ENCODE data around the gene ZNF8.
A peak's percentile ranks its signal among the peaks of the same experiment; 100 is the strongest.
"Not testable (repeated sequence)": the region's sequence is repeated elsewhere in the genome, so short reads cannot be mapped to it uniquely, and the experiment has no call there.

Gene ZNF8

GRCh38 chr19:58334691-58335249 is 56.0 kb downstream of the ZNF8 start:
- peaks cover 9% of the 10 kb centered on the region for H3K9me3 Mint-ChIP-seq
- peaks cover 15% of the 10 kb centered on the region for H3K4me1 Mint-ChIP-seq (ENCODE audit: low read depth)
- intact Hi-C loops (cut with micrococcal nuclease): no loop called here
- H3K27me3 Mint-ChIP-seq: no peaks in the 10 kb centered on the region
- no peak overlapping the region for H3K4me3 Mint-ChIP-seq
- H3K36me3 Mint-ChIP-seq (ENCODE audit: low read depth): peaks cover 56% of the 10 kb centered on the region
- H3K27ac Mint-ChIP-seq: no peak overlapping the region

GRCh38 chr19:58335630-58336029 is 56.9 kb downstream of the ZNF8 start:
- no peak overlapping the region for H3K4me3 Mint-ChIP-seq
- no peaks in the 10 kb centered on the region for H3K27me3 Mint-ChIP-seq
- peaks cover 65% of the 10 kb centered on the region for H3K36me3 Mint-ChIP-seq (ENCODE audit: low read depth)
- H3K9me3 Mint-ChIP-seq: peaks cover 9% of the 10 kb centered on the region
- no peak overlapping the region for H3K27ac Mint-ChIP-seq
- intact Hi-C loops (cut with micrococcal nuclease): no loop called here
- H3K4me1 Mint-ChIP-seq (ENCODE audit: low read depth): peaks cover 15% of the 10 kb centered on the region

- H3K4me3 Mint-ChIP-seq: no peak overlapping the region
- intact Hi-C loops (cut with micrococcal nuclease): no loop called here
- no peaks in the 10 kb centered on the region for H3K27me3 Mint-ChIP-seq
- H3K27ac Mint-ChIP-seq: no peak overlapping the region
- peaks cover 9% of the 10 kb centered on the region for H3K9me3 Mint-ChIP-seq
- H3K4me1 Mint-ChIP-seq (ENCODE audit: low read depth): peaks cover 15% of the 10 kb centered on the region
- peaks cover 71% of the 10 kb centered on the region for H3K36me3 Mint-ChIP-seq (ENCODE audit: low read depth)
Observed at GRCh38 chr19:58336216-58336615, 57.5 kb downstream of the ZNF8 start.

- intact Hi-C loops (cut with micrococcal nuclease): no loop called here
Observed at GRCh38 chr19:58336820-58337219, 58.1 kb downstream of the ZNF8 start.

GRCh38 chr19:58338336-58338735 is 59.6 kb downstream of the ZNF8 start:
- Mint-ChIP-seq H3K4me1 (ENCODE audit: low read depth) (peaks cover 14% of the 10 kb centered on the region), H3K27ac (no peak overlapping the region), H3K9me3 (peaks cover 9% of the 10 kb centered on the region), H3K36me3 (ENCODE audit: low read depth) (peaks cover 86% of the 10 kb centered on the region), H3K4me3 (no peak overlapping the region), H3K27me3 (no peaks in the 10 kb centered on the region)
- intact Hi-C loops (cut with micrococcal nuclease): no loop called here

More at GRCh38 chr19:58336820-58337219, 58.1 kb downstream of the ZNF8 start:
- peaks cover 9% of the 10 kb centered on the region for H3K9me3 Mint-ChIP-seq
- peaks cover 17% of the 10 kb centered on the region for H3K4me1 Mint-ChIP-seq (ENCODE audit: low read depth)
- H3K27me3 Mint-ChIP-seq: no peaks in the 10 kb centered on the region
- no peak overlapping the region for H3K4me3 Mint-ChIP-seq
- H3K36me3 Mint-ChIP-seq (ENCODE audit: low read depth): peaks cover 77% of the 10 kb centered on the region
- H3K27ac Mint-ChIP-seq: no peak overlapping the region

GRCh38 chr19:58338825-58339558 is 60.2 kb downstream of the ZNF8 start:
- Mint-ChIP-seq H3K4me1 (ENCODE audit: low read depth) (peaks cover 14% of the 10 kb centered on the region), H3K36me3 (ENCODE audit: low read depth) (peaks cover 83% of the 10 kb centered on the region), H3K4me3 (no peak overlapping the region), H3K27ac (no peak overlapping the region), H3K9me3 (peaks cover 9% of the 10 kb centered on the region), H3K27me3 (no peaks in the 10 kb centered on the region)
- intact Hi-C loops (cut with micrococcal nuclease): no loop called here

- intact Hi-C loops (cut with micrococcal nuclease): loop anchor here (10.0 kb wide), 1 partner anchor 59 kb away; the partner anchor contains the start of gene ZNF584
- H3K27ac Mint-ChIP-seq: no peak overlapping the region
- peaks cover 54% of the 10 kb centered on the region for H3K36me3 Mint-ChIP-seq (ENCODE audit: low read depth)
- peaks cover 31% of the 10 kb centered on the region for H3K4me1 Mint-ChIP-seq (ENCODE audit: low read depth)
- peaks cover 20% of the 10 kb centered on the region for H3K27me3 Mint-ChIP-seq
- H3K9me3 Mint-ChIP-seq: no peaks in the 10 kb centered on the region
- H3K4me3 Mint-ChIP-seq: peak overlapping the region; percentile 94
Observed at GRCh38 chr19:58345558-58345957, 66.8 kb downstream of the ZNF8 start.

- peaks cover 31% of the 10 kb centered on the region for H3K27me3 Mint-ChIP-seq
- H3K4me3 Mint-ChIP-seq: peak overlapping the region; percentile 94
- peaks cover 54% of the 10 kb centered on the region for H3K36me3 Mint-ChIP-seq (ENCODE audit: low read depth)
- peak overlapping the region; percentile 86 for H3K27ac Mint-ChIP-seq
- no peaks in the 10 kb centered on the region for H3K9me3 Mint-ChIP-seq
- intact Hi-C loops (cut with micrococcal nuclease): loop anchor here (10.0 kb wide), 1 partner anchor 58 kb away; the partner anchor contains the start of gene ZNF584
- H3K4me1 Mint-ChIP-seq (ENCODE audit: low read depth): peaks cover 25% of the 10 kb centered on the region
Observed at GRCh38 chr19:58346961-58347929, 68.5 kb downstream of the ZNF8 start.

GRCh38 chr19:58348080-58348479 is 69.3 kb downstream of the ZNF8 start:
- Mint-ChIP-seq H3K4me1 (ENCODE audit: low read depth) (peaks cover 24% of the 10 kb centered on the region), H3K27me3 (peaks cover 31% of the 10 kb centered on the region), H3K4me3 (peak overlapping the region; percentile 94), H3K27ac (peak overlapping the region; percentile 86), H3K36me3 (ENCODE audit: low read depth) (peaks cover 54% of the 10 kb centered on the region)
- not testable (repeated sequence) for H3K9me3 Mint-ChIP-seq
- intact Hi-C loops (cut with micrococcal nuclease): loop anchor here (10.0 kb wide), 1 partner anchor 57 kb away; the partner anchor contains the start of gene ZNF584

- Mint-ChIP-seq H3K4me3 (no peak overlapping the region), H3K27ac (no peak overlapping the region)
Observed at GRCh38 chr19:58349590-58349989, 70.8 kb downstream of the ZNF8 start.

GRCh38 chr19:58350001-58350861 is 71.5 kb downstream of the ZNF8 start:
- Mint-ChIP-seq H3K4me1 (ENCODE audit: low read depth) (peaks cover 24% of the 10 kb centered on the region), H3K27ac (no peak overlapping the region), H3K36me3 (ENCODE audit: low read depth) (peaks cover 62% of the 10 kb centered on the region), H3K27me3 (peaks cover 40% of the 10 kb centered on the region), H3K9me3 (no peaks in the 10 kb centered on the region), H3K4me3 (no peak overlapping the region)
- intact Hi-C loops (cut with micrococcal nuclease): no loop called here

More at GRCh38 chr19:58349590-58349989, 70.8 kb downstream of the ZNF8 start:
- Mint-ChIP-seq H3K4me1 (ENCODE audit: low read depth) (peaks cover 24% of the 10 kb centered on the region), H3K27me3 (peaks cover 36% of the 10 kb centered on the region), H3K36me3 (ENCODE audit: low read depth) (peaks cover 62% of the 10 kb centered on the region), H3K9me3 (no peaks in the 10 kb centered on the region)
- intact Hi-C loops (cut with micrococcal nuclease): loop anchor here (10.0 kb wide), 1 partner anchor 55 kb away; the partner anchor contains the start of gene ZNF584

- H3K27ac Mint-ChIP-seq: no peak overlapping the region
- intact Hi-C loops (cut with micrococcal nuclease): no loop called here
- H3K4me3 Mint-ChIP-seq: no peak overlapping the region
- peaks cover 56% of the 10 kb centered on the region for H3K36me3 Mint-ChIP-seq (ENCODE audit: low read depth)
- no peaks in the 10 kb centered on the region for H3K9me3 Mint-ChIP-seq
- peaks cover 44% of the 10 kb centered on the region for H3K27me3 Mint-ChIP-seq
- peaks cover 18% of the 10 kb centered on the region for H3K4me1 Mint-ChIP-seq (ENCODE audit: low read depth)
Observed at GRCh38 chr19:58350871-58351557, 72.3 kb downstream of the ZNF8 start.

- H3K9me3 Mint-ChIP-seq: no peaks in the 10 kb centered on the region
- no peak overlapping the region for H3K4me3 Mint-ChIP-seq
- H3K27ac Mint-ChIP-seq: no peak overlapping the region
- H3K27me3 Mint-ChIP-seq: peaks cover 48% of the 10 kb centered on the region
- intact Hi-C loops (cut with micrococcal nuclease): no loop called here
- H3K36me3 Mint-ChIP-seq (ENCODE audit: low read depth): peaks cover 55% of the 10 kb centered on the region
- peaks cover 18% of the 10 kb centered on the region for H3K4me1 Mint-ChIP-seq (ENCODE audit: low read depth)
Observed at GRCh38 chr19:58351558-58351878, 72.8 kb downstream of the ZNF8 start.

All from dendritic cell treated with granulocyte-macrophage colony-stimulating factor and Interleukin-4, amounts not matched to agents 40 ng/mL and 50 ng/mL, for 4 days (primary cell).